GM18505 (cell line): ENCODE data around the gene ZNF267.
"Not testable (repeated sequence)": the region's sequence is repeated elsewhere in the genome, so short reads cannot be mapped to it uniquely, and the experiment has no call there.

Experiments used
- ATAC-seq: cut with Tn5 transposase; IDR thresholded peaks from one replicate; pipeline ENCODE4 v1.9.1; 2021; ENCODE audit not compliant: unreplicated experiment
- POLR2A ChIP-seq: IDR thresholded peaks from 4 replicates; pipeline ENCODE4 v1.6.1; 2011; ENCODE audit warnings: borderline replicate concordance; ENCODE audit not compliant: insufficient read depth, insufficient read length; ENCODE audit errors: extremely low read depth

The ZNF267 gene

GRCh38 chr16:31872201-31872600 is 1.4 kb upstream of the ZNF267 start:
- no peak for TF ChIP-seq POLR2A
- ATAC-seq: no peak

- TF ChIP-seq POLR2A: no peak
- peak; percentile 24 for ATAC-seq
Observed at GRCh38 chr16:31874366-31875111, 932 bp downstream of the ZNF267 start.

- ATAC-seq: no peak
- no peak for TF ChIP-seq POLR2A
Observed at GRCh38 chr16:31875112-31875803, 1.7 kb downstream of the ZNF267 start.

DNA sequence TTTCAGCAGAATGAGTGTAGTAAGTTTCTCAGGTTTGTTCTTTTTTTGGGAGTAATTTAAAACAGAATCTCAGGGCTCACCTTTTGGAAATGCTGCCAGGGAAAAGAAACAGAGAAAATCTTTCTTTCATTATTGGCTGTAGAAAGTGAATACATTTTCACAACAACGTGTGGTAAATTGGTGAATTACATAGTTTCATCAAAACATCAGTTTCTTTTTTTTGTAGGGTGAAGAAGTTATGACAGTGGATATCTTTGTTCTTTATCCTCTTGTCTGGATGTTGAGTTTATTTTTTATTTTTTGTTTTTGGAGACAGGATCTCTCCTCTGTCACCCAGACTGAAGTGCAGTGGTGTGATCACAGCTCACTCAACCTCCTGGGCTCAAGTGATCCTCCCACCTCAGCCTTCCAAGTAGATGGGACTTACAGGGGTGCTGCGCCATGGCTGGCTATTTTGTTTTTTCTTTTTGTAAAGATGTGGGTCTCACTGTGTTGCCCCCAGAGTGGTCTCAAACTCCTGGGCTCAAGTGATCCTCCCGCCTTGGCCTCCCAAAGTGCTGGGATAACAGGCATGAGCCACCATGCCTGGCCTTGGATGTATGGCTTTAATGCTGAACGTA is 2.4 kb downstream of the ZNF267 start:
- no peak for TF ChIP-seq POLR2A
- no peak for ATAC-seq

DNA sequence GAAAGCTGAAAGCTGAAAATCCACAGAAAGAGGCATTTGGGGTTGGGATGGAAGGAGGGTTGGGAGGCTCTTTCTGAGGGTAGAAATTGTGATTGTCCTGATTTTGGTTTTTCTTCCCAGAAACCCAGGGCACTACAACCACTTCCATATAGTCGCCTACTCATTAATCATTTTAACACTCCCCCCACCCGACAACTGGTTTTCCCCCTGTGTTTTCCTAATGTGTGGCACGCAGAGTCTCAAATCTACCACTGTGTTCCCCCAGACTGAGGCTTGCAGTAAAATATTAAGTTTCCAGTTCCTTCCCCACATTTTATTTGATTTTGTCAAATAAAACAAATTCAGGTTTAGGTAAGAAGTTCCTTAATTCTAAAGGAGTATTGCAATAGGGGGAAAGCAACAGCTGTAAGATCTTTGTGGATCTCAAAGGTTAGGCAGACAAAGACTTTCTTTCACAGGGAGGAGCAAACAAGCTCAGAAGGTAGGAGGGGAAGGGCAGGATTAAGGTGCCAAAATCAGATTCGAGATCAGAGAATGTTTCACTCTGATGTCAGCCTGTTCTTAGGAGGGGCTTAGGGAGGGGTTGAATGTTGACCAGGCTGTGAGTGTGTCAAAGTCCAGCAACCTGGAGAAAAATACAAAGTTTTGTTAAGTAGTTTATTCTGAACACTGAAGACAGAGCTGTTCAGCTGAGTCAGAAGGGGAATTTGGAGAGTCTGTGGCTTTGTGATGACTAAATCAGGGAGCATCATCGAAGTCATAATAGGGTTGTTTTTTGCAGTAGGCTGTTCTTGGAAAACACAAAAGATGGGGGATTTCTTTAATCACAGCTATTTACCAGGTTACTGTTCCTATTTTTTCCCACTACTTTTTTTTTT is 3.6 kb downstream of the ZNF267 start:
- ATAC-seq: peak; percentile 55

GRCh38 chr16:31877876-31878642 is 4.5 kb downstream of the ZNF267 start:
- TF ChIP-seq POLR2A: no peak
- no peak for ATAC-seq

More for the DNA sequence above, 3.6 kb downstream of the ZNF267 start:
- peak; percentile 22 for TF ChIP-seq POLR2A

GRCh38 chr16:31879937-31880321 is 6.3 kb downstream of the ZNF267 start:
- no peak for TF ChIP-seq POLR2A

GRCh38 chr16:31880322-31880979 is 6.8 kb downstream of the ZNF267 start:
- peak; percentile 33 for ATAC-seq
- TF ChIP-seq POLR2A: no peak

More at GRCh38 chr16:31879937-31880321, 6.3 kb downstream of the ZNF267 start:
- no peak for ATAC-seq

DNA sequence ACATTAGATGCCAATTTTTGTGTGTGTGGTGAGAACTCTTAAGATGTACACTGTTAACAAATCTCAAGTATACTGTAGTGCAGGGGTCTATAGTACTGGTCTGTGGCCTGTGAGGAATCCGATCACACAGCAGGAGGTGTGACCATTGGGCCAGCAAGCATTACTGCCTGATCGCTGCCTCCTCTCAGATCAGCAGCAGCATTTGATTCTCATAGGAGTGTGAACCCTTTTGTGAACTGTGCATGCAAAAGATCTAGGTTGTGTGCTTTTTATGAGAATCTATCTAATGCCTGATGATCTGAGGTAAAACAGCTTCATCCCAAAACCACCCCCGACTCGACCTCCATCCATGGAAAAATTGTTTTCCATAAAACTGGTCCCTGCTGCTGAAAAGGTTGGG is 12.6 kb downstream of the ZNF267 start:
- ATAC-seq: no peak
- no peak for TF ChIP-seq POLR2A

- no peak for ATAC-seq
- TF ChIP-seq POLR2A: no peak
Observed at GRCh38 chr16:31888735-31889134, 15.1 kb downstream of the ZNF267 start.

GRCh38 chr16:31892111-31892510 is 18.5 kb downstream of the ZNF267 start:
- ATAC-seq: not testable (repeated sequence)

GRCh38 chr16:31893824-31894223 is 20.2 kb downstream of the ZNF267 start:
- no peak for ATAC-seq
- TF ChIP-seq POLR2A: no peak

DNA sequence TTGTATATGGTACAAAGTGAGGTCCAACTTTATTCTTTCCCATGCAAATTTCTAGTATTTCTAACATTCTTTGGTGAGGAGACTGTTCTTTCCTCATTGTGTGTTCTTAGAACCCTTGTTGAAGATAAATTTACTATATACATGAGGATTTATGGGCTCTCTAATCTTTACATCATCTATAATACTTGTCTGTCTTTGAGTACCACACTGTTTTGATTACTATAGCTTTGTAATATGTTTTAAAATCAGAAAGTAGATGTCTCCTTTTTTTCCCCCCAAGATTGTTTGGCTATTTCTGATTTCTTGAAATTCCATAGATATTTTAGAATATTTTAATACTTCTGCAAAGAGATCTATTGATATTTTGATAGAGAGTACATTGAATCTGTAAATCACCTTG is 23.7 kb downstream of the ZNF267 start:
- TF ChIP-seq POLR2A: no peak
- no peak for ATAC-seq

DNA sequence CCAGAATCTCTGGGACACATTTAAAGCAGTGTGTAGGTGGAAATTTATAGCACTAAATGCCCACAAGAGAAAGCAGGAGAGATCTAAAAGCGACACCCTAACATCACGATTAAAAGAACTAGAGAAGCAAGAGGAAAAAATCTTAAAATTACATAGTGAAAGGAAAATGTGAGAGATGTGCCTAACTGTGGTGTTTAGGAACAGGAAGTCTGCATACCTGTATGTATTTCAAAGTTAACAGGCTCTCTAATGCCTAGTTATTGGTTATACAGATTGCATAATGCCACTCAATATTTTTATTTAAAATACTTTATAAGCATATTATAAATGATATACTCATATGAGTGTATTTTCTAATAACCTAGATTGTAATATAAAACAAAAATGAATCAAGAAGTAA is 25.9 kb downstream of the ZNF267 start:
- ATAC-seq: no peak

DNA sequence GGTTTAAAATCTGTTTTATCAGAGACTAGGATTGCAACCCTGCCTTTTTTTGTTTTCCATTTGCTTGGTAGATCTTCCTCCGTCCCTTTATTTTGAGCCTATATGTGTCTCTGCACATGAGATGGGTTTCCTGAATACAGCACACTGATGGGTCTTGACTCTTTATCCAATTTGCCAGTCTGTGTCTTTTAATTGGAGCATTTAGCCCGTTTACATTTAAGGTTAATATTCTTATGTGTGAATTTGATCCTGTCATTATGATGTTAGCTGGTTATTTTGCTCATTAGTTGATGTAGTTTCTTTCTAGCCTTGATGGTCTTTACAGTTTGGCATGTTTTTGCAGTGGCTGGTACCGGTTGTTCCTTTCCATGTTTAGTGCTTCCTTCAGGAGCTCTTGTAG is 31.0 kb downstream of the ZNF267 start:
- not testable (repeated sequence) for ATAC-seq

More for the DNA sequence above, 25.9 kb downstream of the ZNF267 start:
- no peak for TF ChIP-seq POLR2A
